Stimulated activated CD8-positive, alpha-beta memory T cell treated with anti-CD3 and anti-CD28 coated beads, Interleukin-4, amount 100 ng/mL, for 1 hour (primary cell): ENCODE results near the gene DLGAP1.

Experiments
- DNase-seq, 2 donors: peaks; one replicate each; pipeline ENCODE4 v3.0.0-alpha.2; 2020; ENCODE audit warnings: low read depth in 2 of 2, low spot score in 1 of 2

The DLGAP1 gene

GRCh38 chr18:3458952-3459853 lies 995.9 kb downstream of the DLGAP1 start:
- DNase-seq = no peak

GRCh38 chr18:3458378-3458777 lies 996.7 kb downstream of the DLGAP1 start:
- DNase-seq = no peak

GRCh38 chr18:3457261-3457724 lies 997.8 kb downstream of the DLGAP1 start:
- DNase-seq = no peak

- DNase-seq = no peak
These were observed 998.4 kb downstream of the DLGAP1 start for GRCh38 chr18:3456686-3457069.

- DNase-seq = no peak
These were observed 999.0 kb downstream of the DLGAP1 start for GRCh38 chr18:3455907-3456685.

GRCh38 chr18:3455090-3455635 lies 999.9 kb downstream of the DLGAP1 start:
- no peak for DNase-seq

- no peak for DNase-seq
These were observed 1000.6 kb downstream of the DLGAP1 start for GRCh38 chr18:3454365-3455089.

GRCh38 chr18:3453540-3454364 lies 1001.4 kb downstream of the DLGAP1 start:
- no peak for DNase-seq

- no peak for DNase-seq
These were observed 1002.2 kb downstream of the DLGAP1 start for GRCh38 chr18:3452750-3453539.

- no peak for DNase-seq
These were observed 1002.9 kb downstream of the DLGAP1 start for GRCh38 chr18:3451989-3452749.

- peak; percentile 64 to 72 for DNase-seq
These were observed 1003.7 kb downstream of the DLGAP1 start for GRCh38 chr18:3451183-3451988.

GRCh38 chr18:3450799-3451182 lies 1004.3 kb downstream of the DLGAP1 start:
- DNase-seq = no peak

GRCh38 chr18:3450012-3450798 lies 1004.9 kb downstream of the DLGAP1 start, which contains the start of gene TGIF1:
TGIF1 (plus strand) TSS chr18:3450172; CDS start chr18:3450490, 318 bp downstream.
- DNase-seq = peak; percentile 42 to 49

GRCh38 chr18:3449512-3450011 lies 1005.5 kb downstream of the DLGAP1 start:
- peak; percentile 49 to 54 for DNase-seq

- peak in 1 of 2 donors; percentile 47 for DNase-seq
These were observed 1006.1 kb downstream of the DLGAP1 start for GRCh38 chr18:3448838-3449511.
